SK-N-MC (cell line): ENCODE data around the gene KLHL29.

ENCODE experiments used
- DNase-seq: peaks from one replicate; pipeline ENCODE4 v3.0.0-alpha.2; 2011; ENCODE audit warnings: low read depth, low spot score
- H3K27ac ChIP-seq: fragments of 200-600 bp; sonication (generic); 2 replicates; pipeline ENCODE4 v1.5.1; 2016; ENCODE audit warnings: mixed run types
- H3K36me3 ChIP-seq: fragments of 200-600 bp; sonication (generic); 2 replicates; pipeline ENCODE4 v1.6.1; 2017; ENCODE audit warnings: antibody characterized with exemption, low read length, mixed read lengths; ENCODE audit not compliant: insufficient read depth
- H3K4me3 ChIP-seq: fragments of 200-600 bp; sonication (generic); 2 replicates; pipeline ENCODE4 v1.5.1; 2016
- H3K9ac ChIP-seq: fragments of 200-600 bp; sonication (generic); 2 replicates; pipeline ENCODE4 v1.8.0; 2017; ENCODE audit warnings: mixed run types, mixed read lengths; ENCODE audit not compliant: insufficient read length
- H3K9me3 ChIP-seq: fragments of 200-600 bp; sonication (generic); 2 replicates; pipeline ENCODE4 v1.6.1; 2017; ENCODE audit warnings: low read depth, mild to moderate bottlenecking, antibody characterized with exemption, low read length, moderate library complexity, mixed read lengths
- EZH2 ChIP-seq: fragments of 200-600 bp; sonication (generic); IDR thresholded peaks from one replicate; pipeline ENCODE4 v1.6.1; 2017; ENCODE audit warnings: antibody characterized with exemption
- FOXP2 ChIP-seq: optimal IDR thresholded peaks from 2 replicates; pipeline ENCODE3; 2011; ENCODE audit warnings: mild to moderate bottlenecking, moderate library complexity; ENCODE audit not compliant: insufficient read depth; ENCODE audit errors: extremely low read length, control extremely low read depth
- POLR2AphosphoS5 ChIP-seq: IDR thresholded peaks from 2 replicates; pipeline ENCODE4 v1.6.1; 2012; ENCODE audit warnings: mild to moderate bottlenecking, low read depth, low read length, borderline replicate concordance

KLHL29 gene

GRCh38 chr2:23673082-23673481, 288.1 kb downstream of the KLHL29 start:
- Histone ChIP-seq H3K27ac (no peak overlapping the region), H3K4me3 (no peak overlapping the region)

GRCh38 chr2:23673830-23674679, 289.1 kb downstream of the KLHL29 start:
- H3K9ac ChIP-seq = no peak overlapping the region
- no peak overlapping the region for H3K27ac ChIP-seq
- no peaks in the 10 kb centered on the region for H3K9me3 ChIP-seq
- DNase-seq = no peak
- no peak for TF ChIP-seq POLR2AphosphoS5
- no peak for TF ChIP-seq FOXP2
- TF ChIP-seq EZH2 = no peak
- H3K4me3 ChIP-seq = no peak overlapping the region
- H3K36me3 ChIP-seq = no peaks in the 10 kb centered on the region

More at GRCh38 chr2:23673082-23673481, 288.1 kb downstream of the KLHL29 start:
- TF ChIP-seq POLR2AphosphoS5 = no peak
- TF ChIP-seq EZH2 = no peak
- TF ChIP-seq FOXP2 = no peak
- no peak overlapping the region for H3K9ac ChIP-seq
- no peaks in the 10 kb centered on the region for H3K9me3 ChIP-seq
- DNase-seq = no peak
- H3K36me3 ChIP-seq = no peaks in the 10 kb centered on the region

- no peaks in the 10 kb centered on the region for H3K36me3 ChIP-seq
- H3K9ac ChIP-seq = no peak overlapping the region
- DNase-seq = no peak
- no peaks in the 10 kb centered on the region for H3K9me3 ChIP-seq
- TF ChIP-seq POLR2AphosphoS5 (no peak), EZH2 (no peak), FOXP2 (no peak)
- no peak overlapping the region for H3K4me3 ChIP-seq
- H3K27ac ChIP-seq = no peak overlapping the region
Observed at GRCh38 chr2:23675506-23675905, 290.5 kb downstream of the KLHL29 start.

GRCh38 chr2:23677836-23678235, 292.9 kb downstream of the KLHL29 start:
- Histone ChIP-seq H3K36me3 (no peaks in the 10 kb centered on the region), H3K27ac (no peak overlapping the region), H3K9ac (no peak overlapping the region), H3K4me3 (no peak overlapping the region), H3K9me3 (no peaks in the 10 kb centered on the region)
- TF ChIP-seq FOXP2 = no peak
- no peak for TF ChIP-seq EZH2
- no peak for TF ChIP-seq POLR2AphosphoS5
- no peak for DNase-seq

GRCh38 chr2:23679044-23679443, 294.1 kb downstream of the KLHL29 start:
- Histone ChIP-seq H3K9ac (no peak overlapping the region), H3K36me3 (no peaks in the 10 kb centered on the region), H3K4me3 (no peak overlapping the region), H3K9me3 (no peaks in the 10 kb centered on the region), H3K27ac (no peak overlapping the region)
- TF ChIP-seq FOXP2 (no peak), EZH2 (no peak), POLR2AphosphoS5 (no peak)
- DNase-seq = no peak

- Histone ChIP-seq H3K4me3 (no peak overlapping the region), H3K27ac (no peak overlapping the region), H3K36me3 (no peaks in the 10 kb centered on the region), H3K9me3 (no peaks in the 10 kb centered on the region), H3K9ac (no peak overlapping the region)
- no peak for DNase-seq
- TF ChIP-seq EZH2 (no peak), POLR2AphosphoS5 (no peak), FOXP2 (no peak)
Observed at GRCh38 chr2:23680951-23681350, 296.0 kb downstream of the KLHL29 start.

- H3K9ac ChIP-seq = no peak overlapping the region
- H3K4me3 ChIP-seq = no peak overlapping the region
- TF ChIP-seq POLR2AphosphoS5 = no peak
- TF ChIP-seq EZH2 = no peak
- no peak for TF ChIP-seq FOXP2
- DNase-seq = no peak
- H3K27ac ChIP-seq = no peak overlapping the region
- H3K36me3 ChIP-seq = no peaks in the 10 kb centered on the region
- H3K9me3 ChIP-seq = no peaks in the 10 kb centered on the region
Observed at GRCh38 chr2:23681356-23682140, 296.6 kb downstream of the KLHL29 start.

GRCh38 chr2:23682481-23682880, 297.5 kb downstream of the KLHL29 start:
- H3K9me3 ChIP-seq = no peaks in the 10 kb centered on the region
- no peak overlapping the region for H3K4me3 ChIP-seq
- TF ChIP-seq POLR2AphosphoS5 (no peak), EZH2 (no peak), FOXP2 (no peak)
- no peaks in the 10 kb centered on the region for H3K36me3 ChIP-seq
- DNase-seq = no peak
- H3K27ac ChIP-seq = no peak overlapping the region
- H3K9ac ChIP-seq = no peak overlapping the region
